Esophagus squamous epithelium (tissue), 4 donors: ENCODE data around the gene LDLR.
"Not testable (repeated sequence)": the region's sequence is repeated elsewhere in the genome, so short reads cannot be mapped to it uniquely, and the experiment has no call there.

ENCODE experiments used
- POLR2A ChIP-seq, 4 donors: fragments of 450-650 bp; IDR thresholded peaks; one replicate each; pipeline ENCODE4 v1.6.1; 2017; ENCODE audit warnings: antibody characterized with exemption in 4 of 4, mild to moderate bottlenecking in 4 of 4, moderate library complexity in 3 of 4
- TF ChIP-seq, protein P1 (sequence below), 6 experiments: fragments of 450-650 bp in 4 of 6; fragments of 200-600 bp in 2 of 6; sonication (generic) in 2 of 6; IDR thresholded peaks; one replicate each; pipeline ENCODE4 v1.5.1; 2016 to 2019; ENCODE audit warnings: antibody characterized with exemption in 6 of 6, mild to moderate bottlenecking in 4 of 6, moderate library complexity in 4 of 6

DNA sequence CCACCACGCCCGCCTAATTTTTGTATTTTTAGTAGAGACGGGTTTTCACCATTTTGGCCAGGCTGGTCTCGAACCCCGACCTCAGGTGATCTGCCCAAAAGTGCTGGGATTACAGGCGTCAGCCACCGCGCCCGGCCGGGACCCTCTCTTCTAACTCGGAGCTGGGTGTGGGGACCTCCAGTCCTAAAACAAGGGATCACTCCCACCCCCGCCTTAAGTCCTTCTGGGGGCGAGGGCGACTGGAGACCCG lies 676 bp downstream of the LDLR start:
- TF ChIP-seq, protein P1, sequence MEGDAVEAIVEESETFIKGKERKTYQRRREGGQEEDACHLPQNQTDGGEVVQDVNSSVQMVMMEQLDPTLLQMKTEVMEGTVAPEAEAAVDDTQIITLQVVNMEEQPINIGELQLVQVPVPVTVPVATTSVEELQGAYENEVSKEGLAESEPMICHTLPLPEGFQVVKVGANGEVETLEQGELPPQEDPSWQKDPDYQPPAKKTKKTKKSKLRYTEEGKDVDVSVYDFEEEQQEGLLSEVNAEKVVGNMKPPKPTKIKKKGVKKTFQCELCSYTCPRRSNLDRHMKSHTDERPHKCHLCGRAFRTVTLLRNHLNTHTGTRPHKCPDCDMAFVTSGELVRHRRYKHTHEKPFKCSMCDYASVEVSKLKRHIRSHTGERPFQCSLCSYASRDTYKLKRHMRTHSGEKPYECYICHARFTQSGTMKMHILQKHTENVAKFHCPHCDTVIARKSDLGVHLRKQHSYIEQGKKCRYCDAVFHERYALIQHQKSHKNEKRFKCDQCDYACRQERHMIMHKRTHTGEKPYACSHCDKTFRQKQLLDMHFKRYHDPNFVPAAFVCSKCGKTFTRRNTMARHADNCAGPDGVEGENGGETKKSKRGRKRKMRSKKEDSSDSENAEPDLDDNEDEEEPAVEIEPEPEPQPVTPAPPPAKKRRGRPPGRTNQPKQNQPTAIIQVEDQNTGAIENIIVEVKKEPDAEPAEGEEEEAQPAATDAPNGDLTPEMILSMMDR (IDR thresholded peaks at IDR 0.05), result peak in 1 of 6 experiments; percentile 4
- not testable (repeated sequence) for TF ChIP-seq POLR2A (IDR thresholded peaks at IDR 0.05)
